Activated T-cell treated with anti-CD3 and anti-CD28 coated beads, Interleukin-2, amount 50 U/mL, for 24 hours (primary cell): ENCODE measurements around the gene SARS1.
"Not testable (repeated sequence)": the region's sequence is repeated elsewhere in the genome, so short reads cannot be mapped to it uniquely, and the experiment has no call there.

Experiments
- DNase-seq: peaks from one replicate; pipeline ENCODE4 v3.0.0-alpha.2; 2020
- H3K27ac Mint-ChIP-seq: 2 replicates; pipeline ENCODE4 v1.8.0; 2020; ENCODE audit warnings: mild to moderate bottlenecking, mixed read lengths
- H3K27me3 Mint-ChIP-seq: 2 replicates; pipeline ENCODE4 v1.8.0; 2020; ENCODE audit warnings: mixed read lengths
- H3K36me3 Mint-ChIP-seq: 2 replicates; pipeline ENCODE4 v1.8.0; 2020; ENCODE audit warnings: low read depth, mixed read lengths
- H3K4me1 Mint-ChIP-seq: 2 replicates; pipeline ENCODE4 v1.8.0; 2020; ENCODE audit warnings: low read depth, mixed read lengths
- H3K4me3 Mint-ChIP-seq: 2 replicates; pipeline ENCODE4 v1.8.0; 2020; ENCODE audit warnings: mild to moderate bottlenecking, moderate library complexity, mixed read lengths
- H3K9me3 Mint-ChIP-seq: 2 replicates; pipeline ENCODE4 v1.8.0; 2020; ENCODE audit warnings: mixed read lengths

The SARS1 gene

GRCh38 chr1:109274533-109275476, 61.1 kb downstream of the SARS1 start:
- no peak for DNase-seq
- H3K4me3 Mint-ChIP-seq = no peak overlapping the region
- no peaks in the 10 kb centered on the region for H3K27me3 Mint-ChIP-seq
- H3K36me3 Mint-ChIP-seq = no peaks in the 10 kb centered on the region
- H3K27ac Mint-ChIP-seq = no peak overlapping the region
- no peaks in the 10 kb centered on the region for H3K9me3 Mint-ChIP-seq
- peaks cover 4% of the 10 kb centered on the region for H3K4me1 Mint-ChIP-seq

GRCh38 chr1:109275706-109276345, 62.1 kb downstream of the SARS1 start:
- DNase-seq = no peak
- Mint-ChIP-seq H3K36me3 (no peaks in the 10 kb centered on the region), H3K27ac (no peak overlapping the region), H3K4me1 (peaks cover 4% of the 10 kb centered on the region), H3K9me3 (no peaks in the 10 kb centered on the region), H3K4me3 (no peak overlapping the region), H3K27me3 (no peaks in the 10 kb centered on the region)

GRCh38 chr1:109277434-109278204, 63.9 kb downstream of the SARS1 start:
- Mint-ChIP-seq H3K4me1 (peaks cover 13% of the 10 kb centered on the region), H3K27ac (no peak overlapping the region), H3K4me3 (no peak overlapping the region), H3K36me3 (no peaks in the 10 kb centered on the region), H3K27me3 (no peaks in the 10 kb centered on the region), H3K9me3 (no peaks in the 10 kb centered on the region)
- DNase-seq = peak; percentile 81

GRCh38 chr1:109279615-109280278, 66.0 kb downstream of the SARS1 start:
- peaks cover 3% of the 10 kb centered on the region for H3K36me3 Mint-ChIP-seq
- H3K4me3 Mint-ChIP-seq = no peak overlapping the region
- DNase-seq = no peak

GRCh38 chr1:109280862-109281261, 67.1 kb downstream of the SARS1 start:
- H3K9me3 Mint-ChIP-seq = no peaks in the 10 kb centered on the region
- no peak for DNase-seq
- H3K27me3 Mint-ChIP-seq = no peaks in the 10 kb centered on the region
- H3K4me3 Mint-ChIP-seq = no peak overlapping the region
- peaks cover 3% of the 10 kb centered on the region for H3K36me3 Mint-ChIP-seq
- no peak overlapping the region for H3K27ac Mint-ChIP-seq
- H3K4me1 Mint-ChIP-seq = peaks cover 26% of the 10 kb centered on the region

More at GRCh38 chr1:109279615-109280278, 66.0 kb downstream of the SARS1 start:
- no peaks in the 10 kb centered on the region for H3K9me3 Mint-ChIP-seq
- H3K27ac Mint-ChIP-seq = no peak overlapping the region
- H3K4me1 Mint-ChIP-seq = peaks cover 26% of the 10 kb centered on the region
- no peaks in the 10 kb centered on the region for H3K27me3 Mint-ChIP-seq

- Mint-ChIP-seq H3K4me1 (peaks cover 26% of the 10 kb centered on the region), H3K27ac (no peak overlapping the region), H3K27me3 (no peaks in the 10 kb centered on the region), H3K9me3 (no peaks in the 10 kb centered on the region), H3K36me3 (peaks cover 3% of the 10 kb centered on the region), H3K4me3 (peak overlapping the region; percentile 92)
- DNase-seq = no peak
Observed at GRCh38 chr1:109281680-109282496, 68.2 kb downstream of the SARS1 start.

GRCh38 chr1:109282497-109282951, 68.8 kb downstream of the SARS1 start:
- no peak overlapping the region for H3K27ac Mint-ChIP-seq

GRCh38 chr1:109282952-109283747, 69.4 kb downstream of the SARS1 start, which contains the start of gene PSRC1:
Gene PSRC1 (minus strand): TSS chr1:109283145.
- Mint-ChIP-seq H3K4me1 (peaks cover 21% of the 10 kb centered on the region), H3K9me3 (no peaks in the 10 kb centered on the region), H3K27ac (peak within 1 kb of the TSS; percentile 95), H3K4me3 (peak within 1 kb of the TSS; percentile 92), H3K36me3 (peaks cover 3% of the 10 kb centered on the region), H3K27me3 (no peaks in the 10 kb centered on the region)
- peak; percentile 94 for DNase-seq

More at GRCh38 chr1:109282497-109282951, 68.8 kb downstream of the SARS1 start:
- Mint-ChIP-seq H3K9me3 (no peaks in the 10 kb centered on the region), H3K36me3 (peaks cover 3% of the 10 kb centered on the region), H3K4me3 (peak overlapping the region; percentile 92), H3K4me1 (peaks cover 21% of the 10 kb centered on the region), H3K27me3 (no peaks in the 10 kb centered on the region)
- DNase-seq = no peak

GRCh38 chr1:109283748-109284600, 70.3 kb downstream of the SARS1 start:
- no peaks in the 10 kb centered on the region for H3K9me3 Mint-ChIP-seq
- H3K27ac Mint-ChIP-seq = peak overlapping the region; percentile 95
- DNase-seq = no peak
- H3K27me3 Mint-ChIP-seq = peaks cover 6% of the 10 kb centered on the region
- H3K36me3 Mint-ChIP-seq = peaks cover 3% of the 10 kb centered on the region
- H3K4me1 Mint-ChIP-seq = peaks cover 21% of the 10 kb centered on the region
- peak overlapping the region; percentile 92 for H3K4me3 Mint-ChIP-seq

GRCh38 chr1:109286762-109287161, 73.0 kb downstream of the SARS1 start:
- not testable (repeated sequence) for H3K27me3 Mint-ChIP-seq, H3K9me3 Mint-ChIP-seq, H3K4me3 Mint-ChIP-seq, H3K27ac Mint-ChIP-seq, H3K36me3 Mint-ChIP-seq, DNase-seq
- peaks cover 20% of the 10 kb centered on the region for H3K4me1 Mint-ChIP-seq
